Prostate gland (tissue), 2 donors: ENCODE results near the gene TAF10. TPM values are rescaled to one million over a fixed set of nuclear protein-coding genes. Genes with fewer than 3 reads are reported as not detected.
A peak's percentile ranks its signal among the peaks of the same experiment; 100 is the strongest.

ENCODE experiments used
- DNase-seq: peaks from one replicate; pipeline ENCODE4 v3.0.0-alpha.2; 2019; ENCODE audit warnings: low spot score
- H3K27ac ChIP-seq, 2 donors: fragments of 200-600 bp; sonication (generic); 2 replicates each; pipeline ENCODE4 v1.5.1; 2017 to 2019
- H3K27me3 ChIP-seq: fragments of 200-600 bp; sonication (generic); replicated peaks from 2 replicates; pipeline ENCODE4 v1.5.1; 2019; ENCODE audit not compliant: insufficient read depth
- H3K36me3 ChIP-seq, 2 donors: fragments of 200-600 bp; sonication (generic); 1 replicate in 1 of 2; 2 replicates in 1 of 2; pipeline versions ENCODE4 v1.5.1 to v1.8.1; 2017 to 2019
- H3K4me1 ChIP-seq: fragments of 200-600 bp; sonication (generic); replicated peaks from 2 replicates; pipeline ENCODE4 v1.5.1; 2019
- H3K4me3 ChIP-seq, 2 donors: fragments of 200-600 bp; sonication (generic); 2 replicates each; pipeline ENCODE4 v1.5.1; 2017 to 2019
- H3K9me3 ChIP-seq: fragments of 200-600 bp; sonication (generic); 2 replicates; pipeline ENCODE4 v1.5.1; 2017
- POLR2A ChIP-seq: fragments of 450-650 bp; IDR thresholded peaks from one replicate; pipeline ENCODE4 v1.6.1; 2016; ENCODE audit warnings: antibody characterized with exemption, mild to moderate bottlenecking
- POLR2AphosphoS5 ChIP-seq: sonication (generic); formaldehyde crosslinking; IDR thresholded peaks from one replicate; pipeline ENCODE4 v1.6.1; 2017; ENCODE audit warnings: antibody characterized with exemption
- WGBS: methylation state at CpG from one replicate; pipeline ENCODE4 v1.1.5; 2018; 5-methylcytosine and 5-hydroxymethylcytosine counted together
- intact Hi-C: fragments of 100-400 bp; cut with DNase I; formaldehyde crosslinking; loops from one replicate; pipeline ENCODE4 v1.14.2; 2022
- total RNA-seq, 2 donors: library from RNA; depleted of rRNA; stranded (reverse); fragments of >200 nt; gene quantifications; one replicate each; pipeline ENCODE4 v1.1.0, GENCODE V29; 2016
- TF ChIP-seq, protein P1 (sequence below), 4 experiments: fragments of 200-600 bp in 2 of 4; fragments of 450-650 bp in 2 of 4; sonication (generic) in 2 of 4; IDR thresholded peaks; 1 replicate in 3 of 4; 2 replicates in 1 of 4; pipeline ENCODE4 v1.5.1; 2016 to 2019; ENCODE audit warnings: antibody characterized with exemption in 4 of 4, mild to moderate bottlenecking in 2 of 4, moderate library complexity in 2 of 4

Gene TAF10
- total RNA-seq, 2 donors from 2014 or later, result 130 to 193 TPM

DNA sequence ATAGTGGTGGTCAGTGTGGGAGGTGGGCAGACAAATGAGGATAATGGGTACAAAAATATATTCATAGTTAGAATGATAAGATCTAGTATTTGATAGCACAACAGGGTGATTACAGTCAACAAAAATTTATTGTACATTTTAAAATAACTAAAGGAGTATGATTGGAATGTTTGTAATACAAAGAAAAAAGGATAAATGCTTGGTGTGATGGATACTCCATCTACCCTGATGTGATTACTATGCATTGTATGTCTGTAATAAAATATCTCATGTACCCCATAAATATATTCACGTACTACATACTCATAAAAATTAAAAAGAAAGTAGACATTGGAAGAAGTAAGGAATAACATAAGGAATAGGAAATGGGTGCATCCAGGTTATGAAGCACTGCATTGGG lies 24.0 kb downstream of the TAF10 start:
- H3K27ac ChIP-seq, result no peak overlapping the region
- no peak for DNase-seq
- no peak overlapping the region for H3K4me3 ChIP-seq
- TF ChIP-seq POLR2AphosphoS5, result no peak
- no peak for TF ChIP-seq POLR2A
- TF ChIP-seq, protein P1, sequence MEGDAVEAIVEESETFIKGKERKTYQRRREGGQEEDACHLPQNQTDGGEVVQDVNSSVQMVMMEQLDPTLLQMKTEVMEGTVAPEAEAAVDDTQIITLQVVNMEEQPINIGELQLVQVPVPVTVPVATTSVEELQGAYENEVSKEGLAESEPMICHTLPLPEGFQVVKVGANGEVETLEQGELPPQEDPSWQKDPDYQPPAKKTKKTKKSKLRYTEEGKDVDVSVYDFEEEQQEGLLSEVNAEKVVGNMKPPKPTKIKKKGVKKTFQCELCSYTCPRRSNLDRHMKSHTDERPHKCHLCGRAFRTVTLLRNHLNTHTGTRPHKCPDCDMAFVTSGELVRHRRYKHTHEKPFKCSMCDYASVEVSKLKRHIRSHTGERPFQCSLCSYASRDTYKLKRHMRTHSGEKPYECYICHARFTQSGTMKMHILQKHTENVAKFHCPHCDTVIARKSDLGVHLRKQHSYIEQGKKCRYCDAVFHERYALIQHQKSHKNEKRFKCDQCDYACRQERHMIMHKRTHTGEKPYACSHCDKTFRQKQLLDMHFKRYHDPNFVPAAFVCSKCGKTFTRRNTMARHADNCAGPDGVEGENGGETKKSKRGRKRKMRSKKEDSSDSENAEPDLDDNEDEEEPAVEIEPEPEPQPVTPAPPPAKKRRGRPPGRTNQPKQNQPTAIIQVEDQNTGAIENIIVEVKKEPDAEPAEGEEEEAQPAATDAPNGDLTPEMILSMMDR (IDR thresholded peaks at IDR 0.05), result no peak
- no peaks in the 10 kb centered on the region for H3K4me1 ChIP-seq
- no peaks in the 10 kb centered on the region for H3K9me3 ChIP-seq
- no peaks in the 10 kb centered on the region for H3K36me3 ChIP-seq
- 52% methylated on average over 1 of the region's 1 CpG for WGBS
- H3K27me3 ChIP-seq, result no peaks in the 10 kb centered on the region
- intact Hi-C loops, result no loop called here

DNA sequence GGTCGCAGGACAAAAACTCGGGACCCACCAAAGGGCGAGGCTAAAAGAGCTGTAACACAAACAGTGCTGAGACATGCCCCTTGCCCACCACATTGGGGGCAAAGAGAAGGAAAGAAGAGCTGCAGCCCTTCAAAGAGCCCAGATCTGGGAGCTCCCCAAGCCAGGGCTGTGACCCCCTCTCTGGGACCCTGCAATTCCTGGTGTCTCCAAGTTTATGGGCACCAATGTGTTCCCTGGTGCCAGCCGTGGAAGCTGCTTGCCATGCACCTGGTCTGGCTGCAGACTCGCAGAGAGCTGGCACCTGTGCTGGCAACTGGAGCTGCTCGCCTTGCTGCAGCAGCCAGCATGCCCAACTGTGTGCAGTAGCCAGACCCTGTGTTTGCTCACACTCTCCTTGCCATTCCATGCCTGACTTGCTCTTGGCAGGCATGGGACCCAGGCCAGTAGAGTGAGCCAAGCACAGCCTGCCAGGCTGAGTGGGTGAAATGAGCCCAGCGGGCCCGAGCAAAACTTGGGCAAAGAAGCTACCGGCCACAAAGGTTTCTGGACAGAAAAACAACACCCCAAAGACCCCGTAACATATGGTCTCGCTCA lies 24.6 kb downstream of the TAF10 start:
- no peaks in the 10 kb centered on the region for H3K9me3 ChIP-seq
- no peaks in the 10 kb centered on the region for H3K36me3 ChIP-seq
- H3K27ac ChIP-seq, result no peak overlapping the region
- DNase-seq, result peak; percentile 51
- 60% methylated on average over 11 of the region's 11 CpGs for WGBS
- H3K27me3 ChIP-seq, result no peaks in the 10 kb centered on the region
- H3K4me1 ChIP-seq, result no peaks in the 10 kb centered on the region
- no peak overlapping the region for H3K4me3 ChIP-seq
- peak; percentile 42 for TF ChIP-seq POLR2AphosphoS5
- TF ChIP-seq, protein P1 (IDR thresholded peaks at IDR 0.05), result no peak
- TF ChIP-seq POLR2A, result no peak
- intact Hi-C loops, result no loop called here

DNA sequence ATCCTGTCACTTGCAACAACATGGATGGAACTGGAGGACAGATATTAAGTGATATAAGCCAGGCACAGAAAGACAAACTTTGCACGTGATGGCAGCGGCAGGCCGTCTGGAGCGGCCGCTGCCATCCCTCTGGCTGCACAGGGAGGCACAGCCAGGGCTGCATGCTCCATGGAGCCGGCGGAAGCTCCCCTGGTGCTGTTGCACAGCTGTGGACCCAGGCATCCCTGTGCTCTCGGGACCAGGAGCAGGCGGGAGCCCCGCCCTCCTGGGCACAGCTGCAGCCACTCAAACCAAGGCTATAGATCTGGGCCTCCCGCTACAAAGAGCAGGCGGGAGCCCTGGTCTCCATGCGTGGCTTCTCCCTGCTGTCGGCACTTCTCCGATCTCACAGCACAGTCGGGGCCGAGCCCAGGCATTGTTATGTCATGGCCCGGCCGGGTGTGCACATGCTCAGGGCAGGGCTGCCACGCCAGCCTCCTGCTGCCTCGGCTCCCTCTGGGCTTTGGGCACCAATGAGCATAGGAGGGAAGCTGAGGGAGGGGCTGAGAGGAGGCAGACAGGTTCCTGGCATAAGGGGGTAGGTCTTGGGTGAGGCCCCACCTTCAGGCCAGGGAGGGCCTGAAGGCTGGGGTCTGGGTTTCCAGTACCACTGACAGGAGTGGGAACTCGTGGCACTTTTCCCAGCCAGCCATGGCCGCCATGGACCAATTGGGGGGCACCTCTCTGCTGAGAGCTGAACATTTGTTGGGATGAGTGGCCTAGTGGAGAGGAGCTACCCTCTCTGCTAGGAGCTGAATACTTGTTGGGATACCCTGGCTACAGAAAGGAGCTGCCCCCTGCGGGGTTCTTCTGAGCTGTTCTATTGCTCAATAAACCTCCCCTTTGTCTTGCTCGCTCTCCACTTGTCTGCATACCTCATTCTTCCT lies 25.3 kb downstream of the TAF10 start:
- TF ChIP-seq, protein P1 (IDR thresholded peaks at IDR 0.05), result no peak
- no peak for TF ChIP-seq POLR2A
- no peak for TF ChIP-seq POLR2AphosphoS5
- Histone ChIP-seq H3K27ac (no peak overlapping the region), H3K9me3 (no peaks in the 10 kb centered on the region), H3K27me3 (no peaks in the 10 kb centered on the region), H3K36me3 (no peaks in the 10 kb centered on the region), H3K4me3 (no peak overlapping the region), H3K4me1 (no peaks in the 10 kb centered on the region)
- intact Hi-C loops, result no loop called here
- WGBS, result 94% methylated on average over 22 of the region's 25 CpGs
- peak; percentile 1 for DNase-seq

DNA sequence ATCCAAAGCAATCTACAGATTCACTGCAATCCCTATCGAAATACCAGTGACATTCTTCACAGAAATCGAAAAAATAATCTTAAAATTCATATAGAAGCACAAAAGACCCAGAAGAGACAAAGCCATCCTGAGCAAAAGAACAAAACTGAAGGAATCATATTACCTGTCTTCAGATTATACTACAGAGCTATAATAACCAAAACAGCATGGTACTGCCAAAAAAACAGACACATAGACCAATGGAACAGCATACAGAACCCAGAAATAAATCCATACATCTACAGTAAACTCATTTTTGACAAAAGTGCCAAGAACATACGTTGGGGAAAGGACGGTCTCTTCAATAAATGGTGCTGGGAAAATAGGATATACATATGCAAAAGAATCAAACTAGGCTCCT lies 27.5 kb downstream of the TAF10 start:
- DNase-seq, result no peak
- 97% methylated on average over 4 of the region's 4 CpGs for WGBS

More for the DNA sequence above, 27.5 kb downstream of the TAF10 start:
- no peaks in the 10 kb centered on the region for H3K27me3 ChIP-seq
- H3K27ac ChIP-seq, result no peak overlapping the region
- no peak overlapping the region for H3K4me3 ChIP-seq
- no peaks in the 10 kb centered on the region for H3K9me3 ChIP-seq
- intact Hi-C loops, result no loop called here
- no peak for TF ChIP-seq POLR2AphosphoS5
- TF ChIP-seq, protein P1 (IDR thresholded peaks at IDR 0.05), result no peak
- no peak for TF ChIP-seq POLR2A
- no peaks in the 10 kb centered on the region for H3K4me1 ChIP-seq
- no peaks in the 10 kb centered on the region for H3K36me3 ChIP-seq
